ENCODE data around the gene KCNK4. TPM values are rescaled to one million over a fixed set of nuclear protein-coding genes. Genes with fewer than 3 reads are reported as not detected.
"Not testable (repeated sequence)": the region's sequence is repeated elsewhere in the genome, so short reads cannot be mapped to it uniquely, and the experiment has no call there.

KCNK4 gene
- total RNA-seq, 2 donors from 2014 or later: not detected

- peak overlapping the region; percentile 89 for H3K4me3 Mint-ChIP-seq
- no peaks in the 10 kb centered on the region for H3K27me3 Mint-ChIP-seq
- H3K9me3 Mint-ChIP-seq: no peaks in the 10 kb centered on the region
- ATAC-seq: no peak
- H3K27ac Mint-ChIP-seq: peak overlapping the region; percentile 93 to 97
- H3K36me3 Mint-ChIP-seq: no peaks in the 10 kb centered on the region
- no peak for DNase-seq (ENCODE audit: low spot score)
- H3K4me1 Mint-ChIP-seq (ENCODE audit: low read depth in 2 of 2): peaks cover 39 to 45% of the 10 kb centered on the region in 2 donors
These were observed 28.0 kb downstream of the KCNK4 start for GRCh38 chr11:64318766-64319761.

- Mint-ChIP-seq H3K27ac (peak overlapping the region; percentile 93 to 97), H3K4me1 (ENCODE audit: low read depth in 2 of 2) (peaks cover 39 to 42% of the 10 kb centered on the region in 2 donors), H3K4me3 (peak overlapping the region; percentile 10), H3K27me3 (no peaks in the 10 kb centered on the region), H3K36me3 (no peaks in the 10 kb centered on the region), H3K9me3 (no peaks in the 10 kb centered on the region)
- ATAC-seq: no peak
- no peak for DNase-seq (ENCODE audit: low spot score)
These were observed 29.5 kb downstream of the KCNK4 start for GRCh38 chr11:64320556-64320955.

GRCh38 chr11:64321026-64321425 lies 29.9 kb downstream of the KCNK4 start:
- Mint-ChIP-seq H3K4me3 (no peak overlapping the region), H3K36me3 (no peaks in the 10 kb centered on the region), H3K4me1 (ENCODE audit: low read depth in 2 of 2) (peaks cover 39 to 42% of the 10 kb centered on the region in 2 donors), H3K27ac (peak overlapping the region; percentile 93 to 97), H3K27me3 (no peaks in the 10 kb centered on the region), H3K9me3 (no peaks in the 10 kb centered on the region)
- ATAC-seq: no peak
- no peak for DNase-seq (ENCODE audit: low spot score)

GRCh38 chr11:64321533-64321932 lies 30.4 kb downstream of the KCNK4 start:
- ATAC-seq (no peak), DNase-seq (ENCODE audit: low spot score) (no peak)
- Mint-ChIP-seq H3K4me1 (ENCODE audit: low read depth in 2 of 2) (peaks cover 37 to 39% of the 10 kb centered on the region in 2 donors), H3K27ac (peak overlapping the region in 1 of 2 donors; percentile 93), H3K9me3 (no peaks in the 10 kb centered on the region), H3K36me3 (no peaks in the 10 kb centered on the region), H3K27me3 (no peaks in the 10 kb centered on the region), H3K4me3 (no peak overlapping the region)

- no peak overlapping the region for H3K4me3 Mint-ChIP-seq
These were observed 31.8 kb downstream of the KCNK4 start for GRCh38 chr11:64322925-64323260.

GRCh38 chr11:64323373-64323772 lies 32.3 kb downstream of the KCNK4 start:
- Mint-ChIP-seq H3K27me3 (no peaks in the 10 kb centered on the region), H3K9me3 (no peaks in the 10 kb centered on the region), H3K36me3 (no peaks in the 10 kb centered on the region), H3K4me3 (no peak overlapping the region), H3K27ac (no peak overlapping the region), H3K4me1 (ENCODE audit: low read depth in 2 of 2) (peaks cover 20 to 24% of the 10 kb centered on the region in 2 donors)
- no peak for DNase-seq (ENCODE audit: low spot score)
- ATAC-seq: no peak

More at GRCh38 chr11:64322925-64323260, 31.8 kb downstream of the KCNK4 start:
- ATAC-seq (no peak), DNase-seq (ENCODE audit: low spot score) (no peak)
- no peaks in the 10 kb centered on the region for H3K27me3 Mint-ChIP-seq
- no peak overlapping the region for H3K27ac Mint-ChIP-seq
- H3K9me3 Mint-ChIP-seq: no peaks in the 10 kb centered on the region
- H3K36me3 Mint-ChIP-seq: no peaks in the 10 kb centered on the region
- peaks cover 23 to 28% of the 10 kb centered on the region in 2 donors for H3K4me1 Mint-ChIP-seq (ENCODE audit: low read depth in 2 of 2)

GRCh38 chr11:64323984-64324383 lies 32.9 kb downstream of the KCNK4 start:
- H3K4me1 Mint-ChIP-seq (ENCODE audit: low read depth in 2 of 2): peaks cover 16 to 22% of the 10 kb centered on the region in 2 donors
- not testable (repeated sequence) for H3K9me3 Mint-ChIP-seq; H3K27me3 Mint-ChIP-seq; DNase-seq (ENCODE audit: low spot score); ATAC-seq; H3K4me3 Mint-ChIP-seq; H3K36me3 Mint-ChIP-seq; H3K27ac Mint-ChIP-seq

- DNase-seq (ENCODE audit: low spot score) (no peak), ATAC-seq (no peak)
- Mint-ChIP-seq H3K4me1 (ENCODE audit: low read depth in 2 of 2) (peaks cover 10 to 13% of the 10 kb centered on the region in 2 donors), H3K27ac (no peak overlapping the region), H3K27me3 (no peaks in the 10 kb centered on the region), H3K9me3 (no peaks in the 10 kb centered on the region), H3K36me3 (no peaks in the 10 kb centered on the region), H3K4me3 (no peak overlapping the region)
These were observed 33.8 kb downstream of the KCNK4 start for GRCh38 chr11:64324692-64325469.

- DNase-seq (ENCODE audit: low spot score): no peak
- no peaks in the 10 kb centered on the region for H3K27me3 Mint-ChIP-seq
- no peak overlapping the region for H3K4me3 Mint-ChIP-seq
- no peak overlapping the region for H3K27ac Mint-ChIP-seq
- H3K36me3 Mint-ChIP-seq: no peaks in the 10 kb centered on the region
- H3K9me3 Mint-ChIP-seq: no peaks in the 10 kb centered on the region
- H3K4me1 Mint-ChIP-seq (ENCODE audit: low read depth in 2 of 2): peaks cover 8 to 18% of the 10 kb centered on the region in 2 donors
- ATAC-seq: no peak
These were observed 36.3 kb downstream of the KCNK4 start for GRCh38 chr11:64327375-64327774.

- H3K27me3 Mint-ChIP-seq: no peaks in the 10 kb centered on the region
- ATAC-seq: no peak
- peaks cover 8 to 18% of the 10 kb centered on the region in 2 donors for H3K4me1 Mint-ChIP-seq (ENCODE audit: low read depth in 2 of 2)
These were observed 36.9 kb downstream of the KCNK4 start for GRCh38 chr11:64327993-64328392.

GRCh38 chr11:64330888-64331287 lies 39.8 kb downstream of the KCNK4 start:
- Mint-ChIP-seq H3K27me3 (no peaks in the 10 kb centered on the region), H3K4me3 (peak overlapping the region; percentile 68), H3K27ac (peak overlapping the region; percentile 75 to 79), H3K36me3 (no peaks in the 10 kb centered on the region), H3K4me1 (ENCODE audit: low read depth in 2 of 2) (peaks cover 17 to 24% of the 10 kb centered on the region in 2 donors), H3K9me3 (no peaks in the 10 kb centered on the region)
- DNase-seq (ENCODE audit: low spot score) (no peak), ATAC-seq (no peak)

More at GRCh38 chr11:64327993-64328392, 36.9 kb downstream of the KCNK4 start:
- Mint-ChIP-seq H3K36me3 (no peaks in the 10 kb centered on the region), H3K4me3 (no peak overlapping the region), H3K27ac (peak overlapping the region in 1 of 2 donors; percentile 13), H3K9me3 (no peaks in the 10 kb centered on the region)
- DNase-seq (ENCODE audit: low spot score): no peak

- Mint-ChIP-seq H3K36me3 (no peaks in the 10 kb centered on the region), H3K4me3 (peak overlapping the region; percentile 68), H3K27ac (peak overlapping the region; percentile 75 to 79), H3K27me3 (no peaks in the 10 kb centered on the region), H3K4me1 (ENCODE audit: low read depth in 2 of 2) (peaks cover 17 to 24% of the 10 kb centered on the region in 2 donors), H3K9me3 (no peaks in the 10 kb centered on the region)
- DNase-seq (ENCODE audit: low spot score) (peak; percentile 95), ATAC-seq (peak; percentile 96 to 97)
These were observed 40.7 kb downstream of the KCNK4 start for GRCh38 chr11:64331569-64332371.

- H3K9me3 Mint-ChIP-seq: no peaks in the 10 kb centered on the region
- no peaks in the 10 kb centered on the region for H3K36me3 Mint-ChIP-seq
- H3K4me1 Mint-ChIP-seq (ENCODE audit: low read depth in 2 of 2): peaks cover 28% of the 10 kb centered on the region in 2 donors
- H3K27ac Mint-ChIP-seq: peak overlapping the region in 1 of 2 donors; percentile 62
- no peaks in the 10 kb centered on the region for H3K27me3 Mint-ChIP-seq
- no peak overlapping the region for H3K4me3 Mint-ChIP-seq
- DNase-seq (ENCODE audit: low spot score): no peak
- no peak for ATAC-seq
These were observed 42.5 kb downstream of the KCNK4 start for GRCh38 chr11:64333556-64333955.

Data from natural killer cell treated with Interleukin-12 subunit alpha and Interleukin-12 subunit beta and Interleukin-15 and Interleukin-18, amount 100 ng/mL, for 72 hours (primary cell).